KMS-11 (cell line): ENCODE results near the gene NADK2.

Experiments
- H2AFZ ChIP-seq: fragments of 200-600 bp; sonication (generic); 2 replicates; pipeline ENCODE4 v1.6.1; 2016; ENCODE audit warnings: antibody characterized with exemption, mixed run types, low read depth
- H3K27ac ChIP-seq: fragments of 200-600 bp; sonication (generic); 2 replicates; pipeline ENCODE4 v1.6.1; 2016; ENCODE audit warnings: mild to moderate bottlenecking, mixed run types
- H3K27me3 ChIP-seq: fragments of 200-600 bp; sonication (generic); 2 replicates; pipeline ENCODE4 v1.6.1; 2017; ENCODE audit warnings: mild to moderate bottlenecking, low read depth, mixed run types, moderate library complexity; ENCODE audit not compliant: insufficient read depth
- H3K36me3 ChIP-seq: fragments of 200-600 bp; sonication (generic); 2 replicates; pipeline ENCODE4 v1.6.1; 2017; ENCODE audit warnings: mild to moderate bottlenecking, mixed run types; ENCODE audit not compliant: insufficient read depth
- H3K4me1 ChIP-seq: fragments of 200-600 bp; sonication (generic); 2 replicates; pipeline ENCODE4 v1.6.1; 2016; ENCODE audit warnings: mild to moderate bottlenecking, low read depth, mixed run types; ENCODE audit not compliant: poor library complexity, severe bottlenecking
- H3K4me2 ChIP-seq: fragments of 200-600 bp; sonication (generic); 2 replicates; pipeline ENCODE4 v1.7.0; 2016; ENCODE audit warnings: mild to moderate bottlenecking, mixed run types
- H3K4me3 ChIP-seq: fragments of 200-600 bp; sonication (generic); IDR thresholded peaks from 2 replicates; pipeline ENCODE4 v1.6.1; 2017; ENCODE audit warnings: low read depth, low read length, mixed read lengths; ENCODE audit not compliant: insufficient read depth
- H3K79me2 ChIP-seq: fragments of 200-600 bp; sonication (generic); 2 replicates; pipeline ENCODE4 v1.6.1; 2016; ENCODE audit warnings: low read depth, mixed run types; ENCODE audit not compliant: insufficient read depth
- H3K9ac ChIP-seq: fragments of 200-600 bp; sonication (generic); 2 replicates; pipeline ENCODE4 v1.6.1; 2016; ENCODE audit warnings: mild to moderate bottlenecking, mixed run types
- H4K20me1 ChIP-seq: fragments of 200-600 bp; sonication (generic); 2 replicates; pipeline ENCODE4 v1.6.1; 2016; ENCODE audit warnings: mild to moderate bottlenecking, mixed run types; ENCODE audit not compliant: insufficient read depth
- TF ChIP-seq, protein P1 (sequence below): fragments of 200-600 bp; sonication (generic); conservative IDR thresholded peaks from 2 replicates; pipeline ENCODE4 v1.6.1; 2017; ENCODE audit warnings: low read depth, mild to moderate bottlenecking, antibody characterized with exemption, low read length, moderate library complexity, mixed read lengths

The NADK2 gene

DNA sequence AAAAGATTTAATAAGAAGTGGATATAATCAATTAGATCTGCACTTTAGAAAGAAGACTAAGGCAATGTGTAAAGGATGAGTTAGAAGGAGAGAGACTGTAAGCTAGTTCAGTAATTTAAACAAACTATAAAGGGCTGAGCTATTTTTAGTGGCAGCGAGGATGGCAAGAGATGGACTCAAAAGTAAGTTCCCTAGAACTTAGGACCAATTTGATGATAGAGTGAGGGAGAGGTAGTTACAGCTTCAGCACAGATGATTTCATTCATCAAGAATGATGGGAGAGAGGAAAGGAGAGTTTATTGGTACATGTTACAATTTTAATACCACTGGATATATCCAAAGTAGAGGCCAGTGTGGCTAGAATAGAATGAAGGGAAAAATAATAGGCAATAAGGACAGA lies 19.1 kb downstream of the NADK2 start:
- no peaks in the 10 kb centered on the region for H4K20me1 ChIP-seq
- H3K4me3 ChIP-seq: no peak overlapping the region
- H3K4me2 ChIP-seq: no peak overlapping the region
- H3K4me1 ChIP-seq: no peaks in the 10 kb centered on the region
- H3K27me3 ChIP-seq: no peaks in the 10 kb centered on the region
- H3K36me3 ChIP-seq: no peaks in the 10 kb centered on the region
- H3K9ac ChIP-seq: no peak overlapping the region
- H3K27ac ChIP-seq: no peak overlapping the region
- TF ChIP-seq, protein P1, sequence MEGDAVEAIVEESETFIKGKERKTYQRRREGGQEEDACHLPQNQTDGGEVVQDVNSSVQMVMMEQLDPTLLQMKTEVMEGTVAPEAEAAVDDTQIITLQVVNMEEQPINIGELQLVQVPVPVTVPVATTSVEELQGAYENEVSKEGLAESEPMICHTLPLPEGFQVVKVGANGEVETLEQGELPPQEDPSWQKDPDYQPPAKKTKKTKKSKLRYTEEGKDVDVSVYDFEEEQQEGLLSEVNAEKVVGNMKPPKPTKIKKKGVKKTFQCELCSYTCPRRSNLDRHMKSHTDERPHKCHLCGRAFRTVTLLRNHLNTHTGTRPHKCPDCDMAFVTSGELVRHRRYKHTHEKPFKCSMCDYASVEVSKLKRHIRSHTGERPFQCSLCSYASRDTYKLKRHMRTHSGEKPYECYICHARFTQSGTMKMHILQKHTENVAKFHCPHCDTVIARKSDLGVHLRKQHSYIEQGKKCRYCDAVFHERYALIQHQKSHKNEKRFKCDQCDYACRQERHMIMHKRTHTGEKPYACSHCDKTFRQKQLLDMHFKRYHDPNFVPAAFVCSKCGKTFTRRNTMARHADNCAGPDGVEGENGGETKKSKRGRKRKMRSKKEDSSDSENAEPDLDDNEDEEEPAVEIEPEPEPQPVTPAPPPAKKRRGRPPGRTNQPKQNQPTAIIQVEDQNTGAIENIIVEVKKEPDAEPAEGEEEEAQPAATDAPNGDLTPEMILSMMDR: no peak
- H2AFZ ChIP-seq: no peak overlapping the region
- H3K79me2 ChIP-seq: no peaks in the 10 kb centered on the region

DNA sequence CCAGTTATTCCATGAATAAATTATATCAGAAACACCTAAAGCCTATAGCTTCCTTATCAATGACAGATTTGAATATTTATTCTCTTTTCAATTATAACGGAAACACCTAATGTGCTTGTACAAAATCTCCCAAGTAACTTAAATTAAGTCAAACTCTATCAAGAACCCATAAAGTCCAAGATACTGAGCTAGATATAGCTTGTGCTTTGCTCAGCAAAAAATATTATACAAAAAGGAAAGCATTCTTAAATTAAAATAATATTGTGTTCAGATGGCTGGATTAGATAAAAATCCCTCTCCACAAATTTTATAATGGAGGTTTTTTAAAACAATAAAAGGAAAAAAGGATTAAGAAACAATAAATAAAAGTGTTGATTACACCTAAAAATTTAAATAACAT lies 23.7 kb downstream of the NADK2 start:
- TF ChIP-seq, protein P1: no peak
- no peaks in the 10 kb centered on the region for H3K4me1 ChIP-seq
- H3K27ac ChIP-seq: no peak overlapping the region
- no peaks in the 10 kb centered on the region for H3K36me3 ChIP-seq
- no peak overlapping the region for H2AFZ ChIP-seq
- no peaks in the 10 kb centered on the region for H4K20me1 ChIP-seq
- H3K4me3 ChIP-seq: no peak overlapping the region
- H3K4me2 ChIP-seq: no peak overlapping the region
- H3K79me2 ChIP-seq: no peaks in the 10 kb centered on the region
- no peak overlapping the region for H3K9ac ChIP-seq
- no peaks in the 10 kb centered on the region for H3K27me3 ChIP-seq

DNA sequence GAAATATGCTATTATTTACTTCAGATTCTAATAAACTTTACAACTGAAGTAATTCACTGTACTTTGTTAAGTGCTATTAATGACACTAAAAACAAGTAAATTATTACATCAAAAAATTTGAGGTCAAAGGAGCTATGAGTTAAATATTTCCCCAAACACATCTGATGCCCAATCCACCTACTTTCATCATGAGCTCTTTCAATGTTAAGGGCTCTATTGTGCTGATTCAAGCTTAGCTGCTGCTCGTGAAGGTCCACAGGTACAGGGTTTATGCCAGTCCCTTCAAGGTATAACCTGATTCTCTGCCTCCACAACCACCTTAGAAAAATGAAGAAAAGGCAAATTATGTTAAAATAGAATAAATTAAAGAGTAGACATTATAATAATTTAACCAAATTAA lies 24.2 kb downstream of the NADK2 start:
- no peak overlapping the region for H3K9ac ChIP-seq
- H3K27me3 ChIP-seq: no peaks in the 10 kb centered on the region
- H4K20me1 ChIP-seq: no peaks in the 10 kb centered on the region
- H3K4me3 ChIP-seq: no peak overlapping the region
- H2AFZ ChIP-seq: no peak overlapping the region
- no peaks in the 10 kb centered on the region for H3K4me1 ChIP-seq
- no peaks in the 10 kb centered on the region for H3K79me2 ChIP-seq
- H3K27ac ChIP-seq: no peak overlapping the region
- TF ChIP-seq, protein P1: no peak
- no peak overlapping the region for H3K4me2 ChIP-seq
- H3K36me3 ChIP-seq: no peaks in the 10 kb centered on the region; the same call in 1 of the 2 replicates

DNA sequence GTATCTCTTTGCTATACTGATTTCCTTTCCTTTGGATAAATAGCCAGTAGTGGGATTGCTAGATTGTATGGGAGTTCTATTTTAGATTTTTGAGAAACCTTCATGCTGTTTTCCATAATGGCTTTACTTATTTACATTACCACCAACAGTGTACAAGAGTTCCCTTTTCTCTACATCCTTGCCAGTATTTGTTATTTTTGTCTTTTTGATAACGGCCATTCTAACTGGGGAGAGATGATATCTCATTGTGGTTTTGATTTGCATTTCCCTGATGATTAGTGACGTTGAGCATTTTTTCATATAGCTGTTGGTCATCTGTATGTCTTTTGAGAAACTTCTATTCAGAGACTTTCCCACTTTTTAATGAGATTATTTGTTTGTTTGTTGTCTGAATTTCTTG lies 25.8 kb downstream of the NADK2 start:
- no peaks in the 10 kb centered on the region for H4K20me1 ChIP-seq
- H3K27me3 ChIP-seq: no peaks in the 10 kb centered on the region
- no peaks in the 10 kb centered on the region for H3K79me2 ChIP-seq
- TF ChIP-seq, protein P1: no peak
- no peaks in the 10 kb centered on the region for H3K4me1 ChIP-seq
- no peaks in the 10 kb centered on the region; the same call in 1 of the 2 replicates for H3K36me3 ChIP-seq
- H3K4me2 ChIP-seq: no peak overlapping the region
- H3K9ac ChIP-seq: no peak overlapping the region
- H3K27ac ChIP-seq: no peak overlapping the region
- no peak overlapping the region for H3K4me3 ChIP-seq
- no peak overlapping the region for H2AFZ ChIP-seq
